IgD-negative memory B cell (primary cell): ENCODE measurements around the gene LUC7L2. TPM values are rescaled to one million over a fixed set of nuclear protein-coding genes. Genes with fewer than 3 reads are reported as not detected.
"Not testable (repeated sequence)": the region's sequence is repeated elsewhere in the genome, so short reads cannot be mapped to it uniquely, and the experiment has no call there.

ENCODE experiments used
- H3K27ac Mint-ChIP-seq, 3 donors: one replicate each; pipeline ENCODE4 v1.8.0; 2020 to 2022; ENCODE audit warnings: mild to moderate bottlenecking in 3 of 3, mixed read lengths in 3 of 3, moderate library complexity in 1 of 3
- H3K27me3 Mint-ChIP-seq: one replicate; pipeline ENCODE4 v1.8.0; 2021; ENCODE audit warnings: mixed read lengths
- H3K36me3 Mint-ChIP-seq: one replicate; pipeline ENCODE4 v1.8.0; 2020; ENCODE audit warnings: mild to moderate bottlenecking, mixed read lengths
- H3K4me1 Mint-ChIP-seq, 3 donors: one replicate each; pipeline ENCODE4 v1.8.0; 2020 to 2022; ENCODE audit warnings: mixed read lengths in 3 of 3, mild to moderate bottlenecking in 1 of 3
- H3K4me3 Mint-ChIP-seq, 4 donors: one replicate each; pipeline ENCODE4 v1.8.0; 2020 to 2022; ENCODE audit warnings: mild to moderate bottlenecking in 4 of 4, mixed read lengths in 4 of 4, moderate library complexity in 3 of 4
- H3K9me3 Mint-ChIP-seq, 3 donors: one replicate each; pipeline ENCODE4 v1.8.0; 2020 to 2021; ENCODE audit warnings: mixed read lengths in 3 of 3, mild to moderate bottlenecking in 1 of 3
- polyA plus RNA-seq: library from polyadenylated mRNA; unstranded; fragments of 300-500 nt; fragmentation: Illumina TruSeq; gene quantifications from one replicate; pipeline ENCODE4 v1.2.3, GENCODE V29; 2021

LUC7L2 gene
- 50.9 TPM for polyA plus RNA-seq

- Mint-ChIP-seq H3K4me3 (peak within 1 kb of the TSS; percentile 96 to 100 (median 99)), H3K27me3 (no peaks in the 10 kb centered on the region), H3K4me1 (peaks cover 18 to 34% (median 28%) of the 10 kb centered on the region in 3 donors), H3K27ac (peak within 1 kb of the TSS; percentile 95 to 99 (median 99)), H3K9me3 (no peaks in the 10 kb centered on the region), H3K36me3 (no peaks in the 10 kb centered on the region)
Observed at GRCh38 chr7:139359366-139360209, at the start of gene LUC7L2. TSS of gene LUC7L2 (plus strand) at chr7:139359894. CDS start at chr7:139360262, 368 bp downstream.

DNA sequence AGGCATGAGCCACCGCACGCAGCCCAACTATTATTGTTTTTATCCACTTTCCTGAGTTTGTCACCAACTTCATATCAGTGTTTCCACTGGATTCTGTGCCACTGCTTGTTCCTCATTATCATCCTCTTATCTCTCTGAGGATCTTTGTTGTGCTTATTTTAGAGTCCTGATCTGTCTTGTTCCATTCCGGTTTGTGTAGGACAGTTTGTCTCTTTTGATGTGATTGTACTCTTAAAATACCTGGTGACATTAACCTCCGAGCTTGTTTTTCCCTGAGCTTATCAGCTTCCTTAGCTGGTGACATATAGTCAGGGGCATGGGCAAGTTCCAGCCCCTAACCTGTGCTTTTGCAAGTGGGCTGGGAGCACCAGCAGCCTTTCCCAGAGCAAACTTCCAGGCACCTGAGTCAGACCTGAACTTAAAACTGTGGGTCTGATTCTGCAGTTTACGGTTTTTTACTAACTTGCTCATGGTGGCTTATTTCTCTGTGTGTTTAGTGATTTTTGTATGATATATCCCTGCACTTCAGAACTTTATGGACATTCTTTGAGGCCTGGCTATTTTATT, 41.7 kb upstream of the LUC7L2 start:
- H3K9me3 Mint-ChIP-seq, result no peaks in the 10 kb centered on the region
- peaks cover 3% of the 10 kb centered on the region for H3K36me3 Mint-ChIP-seq
- H3K27ac Mint-ChIP-seq, result no peak overlapping the region
- H3K4me1 Mint-ChIP-seq, result peaks cover 0 to 2% (median 0%) of the 10 kb centered on the region in 3 donors
- no peak overlapping the region for H3K4me3 Mint-ChIP-seq
- peaks cover 2% of the 10 kb centered on the region for H3K27me3 Mint-ChIP-seq

- Mint-ChIP-seq H3K9me3 (no peaks in the 10 kb centered on the region), H3K4me1 (peaks cover 0 to 2% (median 0%) of the 10 kb centered on the region in 3 donors), H3K27me3 (no peaks in the 10 kb centered on the region), H3K4me3 (no peak overlapping the region), H3K27ac (no peak overlapping the region), H3K36me3 (peaks cover 3% of the 10 kb centered on the region)
Observed at GRCh38 chr7:139321071-139321745, 38.5 kb upstream of the LUC7L2 start.

GRCh38 chr7:139324709-139325108, 35.0 kb upstream of the LUC7L2 start:
- not testable (repeated sequence) for H3K9me3 Mint-ChIP-seq, H3K27me3 Mint-ChIP-seq, H3K4me1 Mint-ChIP-seq, H3K36me3 Mint-ChIP-seq, H3K4me3 Mint-ChIP-seq, H3K27ac Mint-ChIP-seq

DNA sequence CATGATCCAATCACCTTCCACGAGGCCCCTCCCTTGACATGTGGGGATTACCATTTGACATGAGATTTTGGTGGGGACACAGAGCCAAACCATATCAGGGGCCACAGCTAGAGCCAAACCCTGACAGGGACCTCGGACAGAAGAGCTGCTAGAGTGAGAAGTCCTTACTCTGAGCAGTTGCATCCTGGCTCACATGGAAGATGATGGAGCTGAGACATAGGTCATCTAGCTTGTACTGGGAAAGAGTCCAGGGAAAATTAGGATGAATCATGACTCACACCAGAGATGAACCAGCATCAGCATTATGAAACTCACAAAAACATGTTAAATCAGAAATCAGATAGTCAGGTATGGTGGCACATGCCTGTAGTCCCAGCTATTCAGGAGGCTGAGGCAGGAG, 31.3 kb upstream of the LUC7L2 start:
- H3K36me3 Mint-ChIP-seq, result no peaks in the 10 kb centered on the region
- H3K9me3 Mint-ChIP-seq, result no peaks in the 10 kb centered on the region
- H3K4me1 Mint-ChIP-seq, result peaks cover 0 to 4% (median 2%) of the 10 kb centered on the region in 3 donors
- no peaks in the 10 kb centered on the region for H3K27me3 Mint-ChIP-seq
- H3K27ac Mint-ChIP-seq, result no peak overlapping the region
- no peak overlapping the region for H3K4me3 Mint-ChIP-seq

DNA sequence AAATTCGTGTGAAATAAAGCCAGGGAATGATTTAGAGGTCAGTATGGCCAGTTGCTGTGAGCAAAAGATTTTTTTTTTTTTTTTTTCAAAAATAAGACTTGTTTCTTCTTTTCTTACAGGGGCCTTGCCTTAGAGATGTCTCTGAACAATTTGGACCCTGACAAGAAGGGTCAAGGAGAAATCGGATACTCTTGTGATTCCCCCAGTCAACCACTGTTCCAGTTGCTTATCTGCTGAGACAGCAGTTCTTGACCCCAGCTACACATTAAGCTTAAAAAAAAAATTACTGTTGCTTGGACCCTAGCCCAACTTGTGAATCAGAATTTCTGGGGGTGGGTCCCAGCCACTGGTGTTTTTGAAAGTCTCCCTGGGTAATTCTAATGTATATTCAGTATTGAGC, 30.6 kb upstream of the LUC7L2 start:
- Mint-ChIP-seq H3K9me3 (no peaks in the 10 kb centered on the region), H3K4me1 (peaks cover 0 to 4% (median 2%) of the 10 kb centered on the region in 3 donors), H3K4me3 (no peak overlapping the region), H3K27ac (no peak overlapping the region), H3K36me3 (no peaks in the 10 kb centered on the region), H3K27me3 (no peaks in the 10 kb centered on the region)

DNA sequence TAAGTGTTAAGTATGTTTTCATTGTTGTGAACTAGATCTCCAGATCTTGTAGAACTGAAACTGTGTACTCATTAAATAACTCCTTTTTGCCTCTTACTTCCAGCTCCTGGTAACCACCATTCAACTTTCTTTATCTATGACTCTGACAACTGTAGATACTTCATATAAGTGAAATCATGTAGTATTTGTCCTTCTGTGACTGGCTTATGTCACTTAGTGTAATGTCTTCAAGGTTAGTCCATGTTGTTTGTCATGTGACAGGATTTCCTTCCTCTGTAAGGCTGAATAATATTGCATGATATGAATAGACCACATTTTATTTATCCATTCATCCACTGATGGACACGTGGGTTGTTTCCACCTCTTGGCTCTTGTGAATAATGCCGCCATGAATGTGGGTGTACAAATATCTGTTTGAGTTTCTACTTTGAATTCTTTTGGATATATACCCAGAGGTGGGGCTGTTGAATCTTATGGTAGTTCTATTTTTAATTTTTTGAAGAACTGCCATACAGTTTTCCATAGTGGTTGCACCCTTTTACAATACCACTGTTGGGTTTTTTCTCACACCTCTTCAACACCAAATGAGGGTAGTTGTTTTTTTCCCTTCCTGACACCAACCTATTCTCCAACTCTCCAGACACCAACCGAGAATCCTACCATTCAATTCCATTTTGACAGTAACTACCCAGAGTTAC, 29.2 kb upstream of the LUC7L2 start:
- no peak overlapping the region for H3K27ac Mint-ChIP-seq
- H3K36me3 Mint-ChIP-seq, result peaks cover 3% of the 10 kb centered on the region
- H3K4me3 Mint-ChIP-seq, result no peak overlapping the region
- H3K9me3 Mint-ChIP-seq, result peaks cover 0 to 4% (median 0%) of the 10 kb centered on the region in 3 donors
- H3K27me3 Mint-ChIP-seq, result no peaks in the 10 kb centered on the region
- peaks cover 0 to 4% (median 2%) of the 10 kb centered on the region in 3 donors for H3K4me1 Mint-ChIP-seq

GRCh38 chr7:139332697-139333359, 26.9 kb upstream of the LUC7L2 start:
- Mint-ChIP-seq H3K4me3 (no peak overlapping the region), H3K9me3 (peaks cover 0 to 4% (median 0%) of the 10 kb centered on the region in 3 donors), H3K36me3 (peaks cover 3% of the 10 kb centered on the region), H3K27me3 (no peaks in the 10 kb centered on the region), H3K4me1 (peaks cover 0 to 4% (median 2%) of the 10 kb centered on the region in 3 donors), H3K27ac (peak overlapping the region in 1 of 3 donors; percentile 22)

DNA sequence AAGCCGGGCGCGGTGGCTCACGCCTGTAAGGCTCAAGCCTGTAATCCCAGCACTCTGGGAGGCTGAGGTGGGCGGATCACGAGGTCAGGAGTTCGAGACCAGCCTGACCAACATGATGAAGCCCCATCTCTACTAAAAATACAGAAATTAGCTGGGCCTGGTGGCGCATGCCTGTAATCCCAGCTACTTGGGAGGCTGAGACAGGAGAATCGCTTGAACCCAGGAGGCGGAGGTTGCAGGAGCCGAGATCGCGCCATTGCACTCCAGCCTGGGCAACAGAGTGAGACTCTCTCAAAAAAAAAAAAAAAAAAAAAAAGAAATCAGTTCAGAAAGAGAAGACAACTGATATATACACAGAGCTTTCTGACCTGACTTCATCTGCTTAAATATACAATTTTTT, 26.3 kb upstream of the LUC7L2 start:
- not testable (repeated sequence) for H3K4me3 Mint-ChIP-seq, H3K9me3 Mint-ChIP-seq, H3K27me3 Mint-ChIP-seq, H3K27ac Mint-ChIP-seq, H3K36me3 Mint-ChIP-seq, H3K4me1 Mint-ChIP-seq

- Mint-ChIP-seq H3K36me3 (peaks cover 3% of the 10 kb centered on the region), H3K27me3 (no peaks in the 10 kb centered on the region), H3K4me3 (peak overlapping the region in 1 of 4 donors; percentile 28), H3K27ac (peak overlapping the region in 1 of 3 donors; percentile 49), H3K9me3 (peaks cover 3 to 4% (median 4%) of the 10 kb centered on the region in 3 donors), H3K4me1 (peaks cover 0 to 5% (median 4%) of the 10 kb centered on the region in 3 donors)
Observed at GRCh38 chr7:139334399-139335150, 25.1 kb upstream of the LUC7L2 start.

GRCh38 chr7:139339025-139339424, 20.7 kb upstream of the LUC7L2 start:
- H3K36me3 Mint-ChIP-seq, result peaks cover 5% of the 10 kb centered on the region
- peaks cover 12 to 14% (median 13%) of the 10 kb centered on the region in 3 donors for H3K4me1 Mint-ChIP-seq
- peak overlapping the region; percentile 88 to 99 (median 94) for H3K4me3 Mint-ChIP-seq
- H3K27me3 Mint-ChIP-seq, result peaks cover 3% of the 10 kb centered on the region
- peaks cover 4 to 8% (median 4%) of the 10 kb centered on the region in 3 donors for H3K9me3 Mint-ChIP-seq
- peak overlapping the region; percentile 99 to 100 (median 99) for H3K27ac Mint-ChIP-seq

GRCh38 chr7:139339698-139340036, 20.0 kb upstream of the LUC7L2 start:
- Mint-ChIP-seq H3K4me1 (peaks cover 12 to 16% (median 13%) of the 10 kb centered on the region in 3 donors), H3K27me3 (peaks cover 3% of the 10 kb centered on the region), H3K9me3 (peaks cover under 1 to 8% (median 4%) of the 10 kb centered on the region in 3 donors), H3K36me3 (peaks cover 2% of the 10 kb centered on the region), H3K27ac (peak overlapping the region; percentile 99 to 100 (median 99)), H3K4me3 (peak overlapping the region; percentile 90 to 99 (median 98))

DNA sequence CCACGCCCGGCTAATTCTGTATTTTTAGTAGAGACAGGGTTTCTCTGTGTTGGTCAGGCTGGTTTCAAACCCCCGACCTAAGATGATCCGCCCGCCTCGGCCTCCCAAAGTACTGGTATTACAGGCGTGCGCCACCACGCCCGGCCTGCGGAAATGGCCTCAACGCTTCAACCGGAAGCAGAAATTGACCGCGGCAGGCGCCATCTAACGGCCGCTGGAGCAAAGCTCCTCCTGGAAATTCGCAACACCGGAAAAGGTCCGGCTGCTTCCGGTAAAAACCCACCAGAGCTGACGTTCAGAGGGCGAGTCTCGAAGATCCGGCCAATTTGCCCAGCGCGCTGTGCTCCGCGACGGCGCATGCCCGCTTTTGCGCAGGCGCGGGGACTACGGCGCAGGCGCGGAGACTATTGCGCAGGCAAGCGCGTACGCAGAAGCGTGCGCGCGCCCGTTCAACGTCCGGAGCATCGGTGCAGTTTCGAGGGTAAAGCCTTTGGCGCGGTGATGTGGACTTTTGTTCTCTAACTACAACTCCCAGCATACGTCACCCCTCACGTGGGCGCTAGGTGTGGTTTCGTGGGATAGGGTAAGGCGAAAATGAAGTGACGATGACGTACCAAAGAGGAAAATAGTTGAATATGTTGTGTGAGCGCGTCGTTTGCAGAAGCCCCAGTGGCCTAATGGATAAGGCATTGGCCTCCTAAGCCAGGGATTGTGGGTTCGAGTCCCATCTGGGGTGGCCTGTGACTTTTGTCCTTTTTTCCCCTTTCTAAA, 19.5 kb upstream of the LUC7L2 start:
- Mint-ChIP-seq H3K4me3 (peak overlapping the region; percentile 90 to 99 (median 98)), H3K27ac (peak overlapping the region; percentile 99 to 100 (median 99)), H3K36me3 (peaks cover 3% of the 10 kb centered on the region), H3K4me1 (peaks cover 15 to 20% (median 18%) of the 10 kb centered on the region in 3 donors), H3K9me3 (peaks cover 0 to 8% (median 4%) of the 10 kb centered on the region in 3 donors), H3K27me3 (peaks cover 3% of the 10 kb centered on the region)
